ENCODE measurements around the gene DIO3. TPM values are rescaled to one million over a fixed set of nuclear protein-coding genes. Genes with fewer than 3 reads are reported as not detected.
"Not testable (repeated sequence)": the region's sequence is repeated elsewhere in the genome, so short reads cannot be mapped to it uniquely, and the experiment has no call there.

Gene DIO3
- total RNA-seq, 2 donors from 2014 or later, result not detected

DNA sequence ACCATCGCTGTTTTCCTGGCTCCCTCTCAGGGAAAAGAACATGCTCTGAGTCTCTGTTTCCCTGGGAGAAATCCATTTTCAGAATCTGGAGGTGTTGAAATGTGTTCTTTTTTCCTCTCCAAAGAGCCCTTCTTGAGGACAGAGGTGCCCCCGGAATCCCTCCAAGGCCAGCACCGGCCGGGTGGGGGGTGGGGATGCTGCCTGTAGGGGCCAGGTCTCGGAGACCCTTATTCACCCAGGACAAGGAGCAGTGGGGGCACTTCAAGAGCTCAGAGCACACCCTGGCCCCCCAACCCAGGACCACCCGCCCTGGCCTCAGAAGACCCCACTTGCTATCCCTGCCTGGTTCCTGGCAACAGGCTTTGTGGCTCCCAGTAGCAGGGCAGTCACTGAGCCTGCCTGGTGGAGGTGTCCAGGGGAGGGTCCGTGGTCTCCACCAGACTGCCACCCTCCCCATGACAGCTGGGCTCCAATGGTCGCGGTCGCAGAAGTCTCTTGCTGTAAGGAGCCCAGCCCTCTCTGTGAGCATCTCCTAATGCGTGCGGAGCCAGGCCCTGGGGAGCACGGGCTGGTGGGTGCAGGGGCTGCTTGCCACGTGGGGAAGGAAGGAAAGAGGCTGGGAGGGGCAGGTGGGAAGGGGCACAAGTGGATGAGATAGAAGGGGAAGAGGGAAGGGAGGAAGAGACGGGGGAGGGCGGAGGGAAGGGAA is 13.2 kb upstream of the DIO3 start:
- no peak overlapping the region for H3K4me3 Mint-ChIP-seq
- ATAC-seq (replicated peaks in 1 of 2) (no peak), DNase-seq (no peak)
- H3K4me1 Mint-ChIP-seq (ENCODE audit: low read depth), result no peaks in the 10 kb centered on the region
- peaks cover 0 to 3% of the 10 kb centered on the region in 2 donors for H3K36me3 Mint-ChIP-seq (ENCODE audit: insufficient read depth in 2 of 2)
- H3K9me3 Mint-ChIP-seq, result peaks cover 0 to 3% of the 10 kb centered on the region in 2 donors
- H3K27ac Mint-ChIP-seq, result no peak overlapping the region
- H3K27me3 Mint-ChIP-seq (ENCODE audit: low read depth), result no peaks in the 10 kb centered on the region

DNA sequence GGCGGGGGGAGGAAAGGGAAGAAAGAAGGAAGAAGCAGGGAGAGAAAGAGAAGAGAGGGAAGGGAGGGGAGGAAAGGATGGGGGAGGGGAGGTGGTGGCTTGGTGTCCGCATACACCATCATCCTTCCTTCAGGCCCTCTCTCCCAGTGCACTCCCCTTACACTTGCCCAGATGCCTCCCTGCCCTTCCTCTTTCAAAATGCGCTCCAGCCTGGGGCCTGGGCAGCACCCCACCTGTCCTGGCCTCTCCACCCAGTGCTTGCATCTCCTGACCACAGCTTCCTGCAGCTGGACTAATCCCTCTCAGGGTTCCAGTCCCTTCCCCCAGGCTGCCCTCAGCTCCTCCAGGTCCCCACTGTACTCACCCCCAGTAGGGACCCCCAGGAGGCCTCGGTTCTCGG is 12.6 kb upstream of the DIO3 start:
- ATAC-seq (replicated peaks in 1 of 2) (no peak), DNase-seq (no peak)
- peaks cover 0 to 3% of the 10 kb centered on the region in 2 donors for H3K36me3 Mint-ChIP-seq (ENCODE audit: insufficient read depth in 2 of 2)
- H3K4me3 Mint-ChIP-seq, result no peak overlapping the region
- H3K4me1 Mint-ChIP-seq (ENCODE audit: low read depth), result no peaks in the 10 kb centered on the region
- peaks cover 0 to 3% of the 10 kb centered on the region in 2 donors for H3K9me3 Mint-ChIP-seq
- no peaks in the 10 kb centered on the region for H3K27me3 Mint-ChIP-seq (ENCODE audit: low read depth)
- no peak overlapping the region for H3K27ac Mint-ChIP-seq

DNA sequence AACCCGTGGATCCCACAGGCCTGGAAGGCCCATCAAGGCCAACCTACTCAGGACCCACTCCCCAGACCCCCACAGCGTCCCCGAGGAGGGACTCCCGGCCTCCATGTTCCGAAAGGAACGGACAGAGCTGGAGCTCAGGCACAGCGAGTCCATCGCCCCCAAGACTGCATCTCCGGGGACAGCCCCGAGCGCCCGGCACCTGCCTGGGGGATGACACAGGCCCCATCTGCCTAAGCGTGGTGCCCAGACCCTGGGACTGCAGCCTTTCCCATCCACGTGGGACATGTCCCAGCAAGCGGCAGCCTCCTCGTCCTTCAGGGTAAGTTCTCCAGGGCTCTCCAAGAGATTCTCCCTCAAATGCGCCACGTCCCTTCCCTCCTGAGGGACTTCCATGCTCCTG is 12.1 kb upstream of the DIO3 start:
- H3K36me3 Mint-ChIP-seq (ENCODE audit: insufficient read depth in 2 of 2), result no peaks in the 10 kb centered on the region
- no peaks in the 10 kb centered on the region for H3K4me1 Mint-ChIP-seq (ENCODE audit: low read depth)
- H3K27ac Mint-ChIP-seq, result no peak overlapping the region
- no peak overlapping the region for H3K4me3 Mint-ChIP-seq
- ATAC-seq (replicated peaks in 1 of 2) (no peak), DNase-seq (no peak)
- H3K9me3 Mint-ChIP-seq, result no peaks in the 10 kb centered on the region
- no peaks in the 10 kb centered on the region for H3K27me3 Mint-ChIP-seq (ENCODE audit: low read depth)

DNA sequence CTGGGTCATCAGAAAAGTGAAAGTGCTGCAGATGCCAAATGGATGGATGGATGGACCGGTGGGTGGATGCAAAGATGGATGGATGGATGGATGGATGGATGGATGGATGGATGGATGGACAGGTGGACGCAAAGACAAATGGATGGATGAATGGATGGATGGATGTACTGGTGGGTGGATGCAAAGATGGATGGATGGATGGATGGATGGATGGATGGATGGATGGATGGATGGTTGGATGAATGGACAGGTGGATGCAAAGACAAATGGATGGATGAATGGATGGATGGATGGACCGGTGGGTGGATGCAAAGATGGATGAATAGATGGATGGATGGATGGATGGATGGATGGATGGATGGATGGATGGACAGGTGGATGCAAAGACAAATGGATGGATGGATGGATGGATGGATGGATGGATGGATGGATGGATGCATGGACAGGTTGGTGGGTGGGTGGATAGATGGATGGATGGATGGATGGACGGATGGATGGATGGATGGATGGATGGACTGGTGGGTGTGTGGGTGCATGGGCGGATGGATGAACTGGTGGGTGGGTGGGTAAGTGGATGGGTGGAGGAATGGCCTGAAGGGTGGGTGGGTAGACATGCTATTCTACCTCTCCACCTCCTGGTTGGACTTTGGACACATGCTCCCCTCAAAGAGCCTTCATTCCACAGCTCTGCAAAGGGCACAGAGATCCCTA is 10.9 kb upstream of the DIO3 start:
- not testable (repeated sequence) for H3K4me3 Mint-ChIP-seq; ATAC-seq (replicated peaks in 1 of 2); H3K9me3 Mint-ChIP-seq; H3K27me3 Mint-ChIP-seq (ENCODE audit: low read depth); H3K4me1 Mint-ChIP-seq (ENCODE audit: low read depth); H3K27ac Mint-ChIP-seq; DNase-seq; H3K36me3 Mint-ChIP-seq (ENCODE audit: insufficient read depth in 2 of 2)

DNA sequence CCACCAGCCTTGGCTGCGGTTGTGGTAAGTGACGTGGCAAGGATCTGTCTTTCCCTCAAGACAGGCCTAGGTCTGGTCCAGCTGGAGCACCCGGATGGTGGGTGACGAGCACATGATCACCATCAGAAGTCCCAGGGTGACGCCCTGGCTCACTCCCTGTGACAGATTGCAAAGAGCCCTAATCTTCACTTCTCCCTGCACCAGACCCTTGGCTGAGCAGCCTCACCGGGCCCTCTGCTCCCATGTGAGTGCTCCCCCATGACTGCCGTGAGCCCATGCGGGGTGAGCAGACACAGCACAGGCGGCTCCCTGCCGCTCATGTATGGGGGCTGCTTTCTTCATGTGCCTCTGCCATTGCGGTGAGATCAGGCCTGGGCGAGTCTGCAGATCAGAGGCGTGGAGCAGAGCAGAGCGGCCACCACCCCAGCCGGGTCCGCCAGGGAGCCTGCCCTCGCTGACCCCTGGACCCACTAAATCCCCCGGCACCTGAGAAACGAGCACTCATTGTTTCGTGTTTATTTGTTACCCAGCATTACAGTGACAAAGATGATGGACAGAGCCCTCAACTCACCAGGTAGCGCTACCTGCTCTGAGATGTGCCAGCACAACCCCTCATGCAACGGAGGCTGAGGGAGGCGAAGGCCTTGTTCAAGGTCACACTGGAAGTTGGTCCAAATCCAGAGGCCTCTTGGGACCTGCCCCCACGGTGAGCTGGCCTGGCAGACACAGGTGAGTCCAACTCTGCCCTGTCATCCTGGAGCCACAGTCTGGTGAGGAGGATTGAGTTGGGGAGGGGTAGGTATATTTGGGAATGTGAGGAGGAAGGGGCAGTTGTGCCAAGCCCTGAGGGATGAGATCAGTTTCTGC is 9.3 kb upstream of the DIO3 start:
- DNase-seq (no peak), ATAC-seq (replicated peaks in 1 of 2) (no peak)
- Mint-ChIP-seq H3K27ac (no peak overlapping the region), H3K9me3 (no peaks in the 10 kb centered on the region), H3K4me3 (no peak overlapping the region), H3K4me1 (ENCODE audit: low read depth) (no peaks in the 10 kb centered on the region), H3K36me3 (ENCODE audit: insufficient read depth in 2 of 2) (no peaks in the 10 kb centered on the region), H3K27me3 (ENCODE audit: low read depth) (no peaks in the 10 kb centered on the region)

DNA sequence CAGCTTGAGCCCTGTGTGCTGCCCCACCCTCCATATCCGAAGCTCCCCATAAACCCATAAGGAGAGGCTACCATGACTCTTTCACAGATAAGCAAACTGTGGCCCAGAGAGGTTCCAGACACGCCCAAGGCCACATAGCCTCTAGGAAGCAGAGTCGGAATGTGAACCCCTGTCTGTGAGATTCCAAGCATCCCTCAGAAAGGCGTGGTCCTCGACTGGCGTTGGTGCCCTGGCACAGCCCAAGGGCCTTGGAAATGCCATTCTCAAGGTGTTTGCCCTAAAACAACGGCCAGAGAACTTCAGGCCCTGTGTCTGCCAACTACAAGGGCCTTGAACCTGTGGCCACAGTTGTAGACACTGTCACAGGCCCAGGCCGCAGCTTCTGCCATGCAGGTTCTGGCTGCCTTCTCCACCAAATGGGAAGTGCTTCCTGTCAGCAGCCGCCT is 8.5 kb upstream of the DIO3 start:
- Mint-ChIP-seq H3K36me3 (ENCODE audit: insufficient read depth in 2 of 2) (no peaks in the 10 kb centered on the region), H3K27me3 (ENCODE audit: low read depth) (no peaks in the 10 kb centered on the region), H3K4me1 (ENCODE audit: low read depth) (no peaks in the 10 kb centered on the region), H3K27ac (no peak overlapping the region), H3K9me3 (no peaks in the 10 kb centered on the region), H3K4me3 (no peak overlapping the region)
- no peak for DNase-seq
- no peak for ATAC-seq (replicated peaks in 1 of 2)

DNA sequence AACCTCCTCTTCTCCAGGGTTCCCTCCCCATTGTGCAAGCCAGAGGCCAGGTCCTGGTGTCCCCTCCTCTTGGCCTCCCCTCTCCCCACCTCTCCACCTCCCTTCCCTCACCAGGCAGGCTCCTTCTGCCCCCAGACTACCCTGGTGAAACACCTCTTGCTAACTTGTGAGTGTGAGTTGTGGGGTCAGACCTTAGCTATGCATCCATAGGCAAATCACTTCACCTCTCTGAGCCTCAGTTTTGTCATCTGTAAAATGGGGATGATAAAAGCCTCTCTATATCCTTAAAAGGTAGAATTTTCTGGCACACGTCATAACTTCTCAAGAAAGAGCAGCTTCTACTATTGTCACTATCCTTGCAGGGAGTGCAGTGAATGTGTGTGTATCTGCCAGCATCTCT is 7.9 kb upstream of the DIO3 start:
- no peak overlapping the region for H3K4me3 Mint-ChIP-seq
- H3K27ac Mint-ChIP-seq, result no peak overlapping the region
- no peaks in the 10 kb centered on the region for H3K9me3 Mint-ChIP-seq
- H3K4me1 Mint-ChIP-seq (ENCODE audit: low read depth), result no peaks in the 10 kb centered on the region
- no peak for ATAC-seq (replicated peaks in 1 of 2)
- H3K36me3 Mint-ChIP-seq (ENCODE audit: insufficient read depth in 2 of 2), result no peaks in the 10 kb centered on the region
- no peak for DNase-seq
- peaks cover 4% of the 10 kb centered on the region for H3K27me3 Mint-ChIP-seq (ENCODE audit: low read depth)

DNA sequence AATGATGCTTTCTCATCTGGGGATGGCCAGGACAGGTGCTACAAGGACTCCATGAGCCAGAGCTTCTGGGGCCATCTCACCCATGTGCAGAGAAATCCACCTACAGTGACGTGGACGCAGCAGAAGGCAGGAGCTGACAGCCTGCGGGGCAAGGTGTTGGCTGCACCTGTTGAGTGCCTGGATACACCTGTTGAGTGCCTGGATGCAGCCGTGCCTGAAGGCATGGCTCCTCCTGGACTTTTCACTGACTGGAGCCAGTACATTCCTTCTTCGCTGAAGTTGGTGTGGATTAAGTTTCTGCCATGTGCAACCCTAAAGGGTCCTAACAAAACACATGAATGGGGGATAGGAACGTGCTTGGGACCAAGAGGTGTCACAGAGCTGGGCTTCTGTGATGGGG is 7.4 kb upstream of the DIO3 start:
- Mint-ChIP-seq H3K36me3 (ENCODE audit: insufficient read depth in 2 of 2) (no peaks in the 10 kb centered on the region), H3K27ac (no peak overlapping the region), H3K27me3 (ENCODE audit: low read depth) (peaks cover 9% of the 10 kb centered on the region), H3K4me3 (no peak overlapping the region), H3K4me1 (ENCODE audit: low read depth) (no peaks in the 10 kb centered on the region), H3K9me3 (no peaks in the 10 kb centered on the region)
- no peak for ATAC-seq (replicated peaks in 1 of 2)
- no peak for DNase-seq

DNA sequence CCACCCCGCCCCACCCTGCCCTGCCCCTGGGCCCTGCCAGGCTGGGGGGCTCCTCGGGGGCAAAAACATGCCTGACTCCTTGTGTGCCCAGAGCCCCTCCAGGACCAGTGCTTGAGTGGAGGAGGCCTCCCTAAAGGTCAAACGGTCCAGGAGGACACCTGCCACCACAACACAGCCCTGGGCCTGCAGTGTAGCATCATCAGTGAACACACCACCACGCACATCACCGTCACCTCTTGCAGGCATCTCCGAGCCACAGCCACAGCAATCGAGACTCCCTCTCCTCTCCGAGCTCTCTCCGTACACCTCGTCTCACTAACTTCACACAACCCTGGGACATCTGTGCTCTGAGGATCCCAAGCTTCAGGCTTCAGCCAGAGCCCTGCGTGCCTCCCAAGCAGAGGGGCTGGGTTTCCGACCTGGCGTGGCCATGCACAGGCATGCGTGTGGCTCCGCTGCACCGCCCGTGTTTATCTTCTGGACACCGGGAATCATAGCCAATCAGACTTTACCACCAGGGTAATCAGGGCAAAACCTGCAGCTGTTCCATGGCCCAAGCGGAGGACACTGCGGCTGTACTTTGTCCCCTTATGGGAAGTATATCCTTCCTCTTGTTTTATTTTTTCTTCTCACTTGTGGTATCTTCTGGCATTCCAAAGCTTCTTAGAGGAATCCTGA is 6.2 kb upstream of the DIO3 start:
- ATAC-seq (replicated peaks in 1 of 2), result no peak
- Mint-ChIP-seq H3K4me1 (ENCODE audit: low read depth) (no peaks in the 10 kb centered on the region), H3K27ac (no peak overlapping the region), H3K4me3 (no peak overlapping the region), H3K36me3 (ENCODE audit: insufficient read depth in 2 of 2) (no peaks in the 10 kb centered on the region), H3K27me3 (ENCODE audit: low read depth) (peaks cover 11% of the 10 kb centered on the region), H3K9me3 (no peaks in the 10 kb centered on the region)
- DNase-seq, result no peak

DNA sequence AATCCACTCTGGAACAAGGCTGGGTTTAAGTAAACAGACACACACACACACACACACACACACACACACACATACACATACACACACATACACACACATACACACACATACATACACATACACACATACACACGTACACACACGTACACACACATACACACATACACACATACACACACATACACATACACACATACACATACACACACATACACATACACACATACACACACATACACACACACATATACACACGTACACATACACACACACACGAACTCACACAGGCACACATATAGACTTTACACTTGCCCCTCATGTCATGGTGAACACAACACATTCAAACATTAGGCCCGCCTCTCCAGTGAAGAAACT is 5.6 kb upstream of the DIO3 start:
- not testable (repeated sequence) for DNase-seq; H3K27ac Mint-ChIP-seq; H3K4me1 Mint-ChIP-seq (ENCODE audit: low read depth); ATAC-seq (replicated peaks in 1 of 2); H3K9me3 Mint-ChIP-seq; H3K36me3 Mint-ChIP-seq (ENCODE audit: insufficient read depth in 2 of 2); H3K4me3 Mint-ChIP-seq
- H3K27me3 Mint-ChIP-seq (ENCODE audit: low read depth), result peaks cover 11% of the 10 kb centered on the region

DNA sequence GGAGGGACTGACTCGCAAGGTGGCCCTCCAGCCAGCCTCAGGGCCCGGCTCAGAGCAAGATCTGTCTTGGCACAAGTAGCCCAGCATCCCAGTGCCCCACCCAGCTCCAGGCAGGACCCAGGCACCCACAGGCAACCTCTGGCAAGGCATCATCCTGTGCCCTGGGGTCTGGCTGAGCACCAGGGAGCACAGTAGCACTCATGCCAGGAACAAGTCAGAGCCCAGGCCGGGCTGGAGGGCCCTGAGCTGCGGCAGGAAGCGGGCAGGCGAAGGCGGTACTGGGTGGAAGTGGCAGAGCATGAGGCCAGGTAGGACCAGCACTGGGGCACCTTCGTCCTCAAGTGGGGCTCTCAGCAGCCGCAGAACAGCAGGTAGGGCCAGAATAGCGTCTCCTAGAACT is 5.2 kb upstream of the DIO3 start:
- no peak overlapping the region for H3K4me3 Mint-ChIP-seq
- no peaks in the 10 kb centered on the region for H3K9me3 Mint-ChIP-seq
- no peaks in the 10 kb centered on the region for H3K36me3 Mint-ChIP-seq (ENCODE audit: insufficient read depth in 2 of 2)
- H3K4me1 Mint-ChIP-seq (ENCODE audit: low read depth), result no peaks in the 10 kb centered on the region
- ATAC-seq (replicated peaks in 1 of 2) (no peak), DNase-seq (no peak)
- H3K27ac Mint-ChIP-seq, result no peak overlapping the region
- peaks cover 11% of the 10 kb centered on the region for H3K27me3 Mint-ChIP-seq (ENCODE audit: low read depth)

DNA sequence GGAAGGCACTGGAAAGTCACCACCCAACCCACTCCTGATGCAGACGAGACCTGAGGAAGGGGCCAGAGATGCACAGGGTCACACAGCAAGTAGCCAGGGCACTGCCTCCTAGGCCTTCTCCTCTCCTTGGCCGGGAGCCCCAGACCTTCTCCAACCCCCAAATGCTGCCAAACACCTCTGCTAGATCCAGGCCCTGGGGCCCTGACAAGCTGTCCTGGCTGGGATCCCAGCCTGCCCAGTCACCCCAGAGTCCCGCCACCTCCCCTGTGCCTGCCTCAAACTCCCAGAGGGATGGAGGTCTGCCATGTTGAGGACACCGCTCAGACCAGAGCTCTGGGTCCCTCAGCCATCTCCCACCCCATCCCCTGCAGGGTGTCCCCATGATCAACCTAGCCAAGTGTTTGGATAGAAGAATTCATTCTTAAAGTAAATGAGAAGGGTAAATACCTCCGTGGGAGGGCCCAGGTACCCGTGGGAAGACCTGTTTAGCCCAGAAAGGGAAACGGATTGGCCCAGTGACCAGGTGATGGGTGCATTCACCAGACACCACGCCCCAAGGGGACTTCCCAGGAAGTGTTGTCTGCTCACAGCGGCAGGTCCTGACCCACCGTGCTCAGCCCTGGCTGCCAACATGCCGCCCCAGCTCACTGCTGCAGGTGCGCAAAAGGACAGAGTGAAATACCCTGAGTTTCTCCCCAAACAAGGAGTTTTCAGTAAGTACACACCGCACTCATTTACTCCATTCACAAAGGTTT is 4.6 kb upstream of the DIO3 start:
- H3K4me1 Mint-ChIP-seq (ENCODE audit: low read depth), result no peaks in the 10 kb centered on the region
- H3K27ac Mint-ChIP-seq, result no peak overlapping the region
- no peak for DNase-seq
- peaks cover 14% of the 10 kb centered on the region for H3K27me3 Mint-ChIP-seq (ENCODE audit: low read depth)
- H3K4me3 Mint-ChIP-seq, result no peak overlapping the region
- no peaks in the 10 kb centered on the region for H3K9me3 Mint-ChIP-seq
- ATAC-seq (replicated peaks in 1 of 2), result no peak
- peaks cover under 1 to 1% of the 10 kb centered on the region in 2 donors for H3K36me3 Mint-ChIP-seq (ENCODE audit: insufficient read depth in 2 of 2)
